Hematopoietic multipotent progenitor cell treated with erythropoietin and hydrocortisone succinate and interleukin-3 and kit ligand, for 15 days (in vitro differentiated cells): ENCODE measurements around the gene MDM1.

ENCODE experiments used
- DNase-seq: peaks from one replicate; pipeline ENCODE4 v3.0.0-alpha.2; 2015; ENCODE audit warnings: low spot score

The MDM1 gene

GRCh38 chr12:68331869-68332727 is at the start of gene MDM1:
Gene MDM1, minus strand, starts transcription at chr12:68332362. Its CDS starts 117 bp downstream, at chr12:68332245.
- peak; percentile 98 for DNase-seq

DNA sequence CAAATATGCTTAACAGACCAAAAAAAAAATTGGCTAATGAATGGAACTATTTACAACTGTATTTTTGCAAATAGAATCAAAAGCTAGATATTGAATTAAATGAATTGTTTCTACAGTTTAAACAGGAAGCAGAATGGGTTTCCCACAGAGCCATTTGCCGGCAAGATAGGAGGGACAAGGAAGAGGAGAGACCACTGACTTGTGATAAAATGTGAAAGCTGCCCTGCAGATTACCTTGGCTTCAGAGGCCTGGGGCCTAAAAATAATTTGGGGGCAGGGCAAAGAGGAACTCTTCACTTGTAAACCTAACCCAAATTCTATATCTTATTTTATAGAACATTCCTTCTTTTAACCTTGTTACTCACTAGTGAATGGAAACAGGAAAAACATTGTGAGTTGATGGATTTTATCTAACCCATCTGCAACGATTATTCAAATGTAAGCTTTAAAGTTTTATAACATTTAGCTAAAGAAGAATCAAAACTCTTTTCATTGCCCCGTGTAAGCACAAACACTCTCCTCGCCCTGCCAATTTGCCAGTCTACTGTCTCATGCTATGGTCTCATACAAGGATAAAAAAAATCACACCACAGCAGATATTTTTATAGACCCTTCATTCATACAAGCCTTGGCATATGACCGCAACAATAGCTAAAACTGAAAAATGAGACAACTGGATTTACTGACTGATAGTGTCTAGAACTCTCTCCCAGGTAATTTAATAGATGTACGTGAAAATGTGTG is 49.5 kb upstream of the MDM1 start:
- no peak for DNase-seq

DNA sequence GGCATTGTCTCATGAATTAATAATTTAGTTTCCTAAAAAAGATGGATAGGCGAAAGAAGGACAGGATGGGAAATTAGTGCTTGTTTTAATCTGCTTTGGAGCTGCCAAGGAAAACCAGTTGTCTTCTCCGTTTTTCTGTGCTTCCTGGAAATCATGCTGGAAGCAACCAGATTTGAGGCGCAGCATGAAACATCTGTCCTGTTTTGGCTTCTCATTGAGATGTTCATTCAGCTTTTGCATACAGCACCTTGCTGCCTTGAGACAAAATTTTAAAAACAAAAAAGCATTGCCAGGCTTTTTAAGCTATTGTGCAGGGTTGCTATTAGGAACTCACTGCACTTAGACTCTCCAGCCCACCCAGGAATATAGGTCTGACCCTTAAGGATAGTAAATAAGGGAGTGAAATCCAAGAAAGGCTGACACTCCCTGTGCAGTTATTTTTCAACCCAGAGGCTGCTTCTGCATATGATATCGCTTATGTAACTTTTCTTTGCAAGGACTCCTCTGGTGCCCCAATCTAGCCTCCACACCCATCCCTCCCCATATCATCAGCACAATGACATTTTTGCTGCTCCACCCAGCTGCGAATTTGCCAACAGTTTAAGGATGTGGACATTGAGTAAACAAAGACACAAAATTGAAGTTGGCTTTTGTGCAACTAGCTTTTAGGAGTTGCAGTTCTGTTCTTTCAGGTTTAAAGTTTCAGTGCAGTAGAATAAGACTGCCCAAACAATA is 46.9 kb upstream of the MDM1 start:
- peak; percentile 73 for DNase-seq

DNA sequence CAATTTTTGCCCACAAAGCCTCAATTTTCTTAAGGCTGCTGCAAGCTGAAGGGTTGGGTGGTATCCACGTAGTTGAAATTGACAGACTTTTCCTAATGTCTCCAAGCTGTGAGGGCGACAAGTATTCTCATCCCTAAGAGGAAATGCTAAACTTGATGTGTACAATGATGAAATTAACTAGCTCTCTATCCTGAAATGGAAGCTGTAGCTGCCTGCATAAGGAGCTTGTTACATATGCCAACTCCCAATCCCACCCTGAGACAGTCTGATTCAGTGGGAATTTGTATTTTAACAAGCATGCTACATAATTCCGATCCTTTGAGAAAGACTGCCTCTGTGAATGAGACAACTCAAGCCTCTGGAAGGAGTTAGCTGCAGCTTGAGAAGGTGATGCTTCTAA is 45.7 kb upstream of the MDM1 start:
- no peak for DNase-seq

GRCh38 chr12:68376901-68377300 is 44.7 kb upstream of the MDM1 start:
- no peak for DNase-seq

- DNase-seq: no peak
These were observed 43.9 kb upstream of the MDM1 start for GRCh38 chr12:68375756-68376695.

GRCh38 chr12:68374307-68374982 is 42.3 kb upstream of the MDM1 start:
- DNase-seq: no peak

DNA sequence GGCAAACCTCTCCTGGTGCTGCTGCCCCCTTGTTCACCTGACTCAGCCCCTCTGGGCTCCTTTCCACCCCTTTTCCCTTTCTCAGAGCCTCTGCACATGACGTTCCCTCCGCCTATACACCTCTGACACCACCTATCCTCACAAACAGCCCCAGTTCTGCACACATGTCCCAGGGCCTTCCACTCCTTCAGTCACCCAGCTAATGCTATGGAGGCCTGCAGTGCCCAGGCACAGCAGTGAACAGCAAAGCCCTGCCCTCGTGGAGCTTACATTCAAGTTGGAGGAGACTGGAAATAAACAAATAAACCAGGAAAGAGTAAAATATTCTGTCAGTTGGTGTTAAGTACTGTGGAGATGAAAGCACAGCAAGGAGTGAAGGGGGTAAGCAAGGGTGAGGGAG is 38.5 kb upstream of the MDM1 start:
- DNase-seq: no peak

- DNase-seq: peak; percentile 52
These were observed 37.9 kb upstream of the MDM1 start for GRCh38 chr12:68370006-68370590.

DNA sequence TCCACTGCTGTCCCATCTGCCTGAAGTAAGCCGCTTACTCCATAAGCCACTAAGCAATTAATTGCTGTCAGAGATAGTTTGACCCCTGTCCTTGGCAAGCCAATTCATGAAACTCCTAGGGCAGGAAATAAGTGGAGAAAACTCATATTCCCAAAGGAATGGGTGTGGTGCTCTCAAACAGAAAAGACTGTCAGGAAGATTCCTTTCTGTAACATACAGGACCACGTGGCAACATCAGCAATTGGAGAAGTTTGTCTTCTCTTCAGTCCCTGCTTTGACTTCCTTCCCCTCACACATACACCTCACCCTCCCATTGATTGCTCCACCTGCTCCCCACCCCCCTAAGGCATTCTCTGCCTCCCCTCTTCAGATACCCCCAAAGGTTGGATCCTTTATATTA is 36.2 kb upstream of the MDM1 start:
- DNase-seq: no peak

GRCh38 chr12:68367903-68368302 is 35.7 kb upstream of the MDM1 start:
- no peak for DNase-seq

- no peak for DNase-seq
These were observed 35.0 kb upstream of the MDM1 start for GRCh38 chr12:68367116-68367515.

DNA sequence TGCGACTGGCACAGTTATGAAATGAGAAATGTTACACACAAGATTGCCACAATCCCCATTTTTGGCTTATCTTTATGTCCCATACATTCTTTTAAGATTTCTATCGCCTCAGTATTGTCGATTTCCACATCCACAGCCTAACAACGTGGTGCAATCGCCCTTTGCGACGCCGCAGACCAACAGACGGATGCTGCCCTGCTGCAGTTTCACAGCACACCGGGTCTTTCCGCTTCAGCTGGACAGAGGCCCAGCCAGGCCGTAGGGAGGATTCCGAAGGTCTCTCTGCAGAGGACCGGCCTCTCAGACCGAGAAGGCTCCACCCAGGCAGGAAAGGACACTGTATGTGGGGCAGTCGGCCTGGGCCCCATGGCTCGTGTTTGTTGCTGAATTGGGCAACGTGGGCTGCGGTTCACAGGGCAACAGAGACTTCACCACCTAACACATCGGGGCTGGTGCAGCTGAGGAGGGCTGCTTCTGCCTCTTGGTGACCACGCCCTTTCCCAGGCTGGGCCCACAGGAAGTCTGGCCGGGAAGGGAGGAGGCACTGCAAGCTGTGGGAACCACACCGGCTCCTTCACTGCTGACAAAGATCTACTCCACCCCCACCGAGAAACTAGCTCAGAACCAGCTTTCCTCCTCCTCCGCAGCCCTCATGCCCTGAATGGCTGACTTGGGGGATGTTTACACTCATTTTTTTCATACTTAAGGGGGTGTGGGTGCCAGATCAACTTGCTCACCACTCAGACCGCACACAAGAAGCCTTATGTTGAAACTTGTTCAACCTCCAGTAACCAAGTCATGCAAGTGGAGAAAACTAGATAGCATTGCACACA is 32.9 kb upstream of the MDM1 start:
- peak; percentile 56 for DNase-seq

DNA sequence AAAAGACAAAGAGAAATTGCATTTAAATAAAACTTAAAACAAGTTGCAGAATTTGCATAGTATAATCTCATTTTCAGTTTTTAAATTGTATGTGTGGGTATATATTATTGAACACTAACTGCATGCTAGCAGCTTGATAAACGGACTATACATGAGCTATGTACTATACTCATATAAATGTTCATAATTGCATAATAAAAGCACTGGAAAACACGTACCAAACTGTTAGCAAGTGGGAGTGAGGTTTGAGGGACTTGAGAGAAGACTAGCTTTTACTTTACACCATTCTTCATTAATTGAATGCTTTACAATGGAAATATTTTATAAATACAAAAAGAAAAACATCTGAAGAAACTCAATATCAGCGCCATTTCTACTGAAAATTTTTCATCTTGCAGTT is 32.2 kb upstream of the MDM1 start:
- DNase-seq: no peak

GRCh38 chr12:68361953-68362352 is 29.8 kb upstream of the MDM1 start:
- DNase-seq: no peak

GRCh38 chr12:68359674-68360073 is 27.5 kb upstream of the MDM1 start:
- no peak for DNase-seq

DNA sequence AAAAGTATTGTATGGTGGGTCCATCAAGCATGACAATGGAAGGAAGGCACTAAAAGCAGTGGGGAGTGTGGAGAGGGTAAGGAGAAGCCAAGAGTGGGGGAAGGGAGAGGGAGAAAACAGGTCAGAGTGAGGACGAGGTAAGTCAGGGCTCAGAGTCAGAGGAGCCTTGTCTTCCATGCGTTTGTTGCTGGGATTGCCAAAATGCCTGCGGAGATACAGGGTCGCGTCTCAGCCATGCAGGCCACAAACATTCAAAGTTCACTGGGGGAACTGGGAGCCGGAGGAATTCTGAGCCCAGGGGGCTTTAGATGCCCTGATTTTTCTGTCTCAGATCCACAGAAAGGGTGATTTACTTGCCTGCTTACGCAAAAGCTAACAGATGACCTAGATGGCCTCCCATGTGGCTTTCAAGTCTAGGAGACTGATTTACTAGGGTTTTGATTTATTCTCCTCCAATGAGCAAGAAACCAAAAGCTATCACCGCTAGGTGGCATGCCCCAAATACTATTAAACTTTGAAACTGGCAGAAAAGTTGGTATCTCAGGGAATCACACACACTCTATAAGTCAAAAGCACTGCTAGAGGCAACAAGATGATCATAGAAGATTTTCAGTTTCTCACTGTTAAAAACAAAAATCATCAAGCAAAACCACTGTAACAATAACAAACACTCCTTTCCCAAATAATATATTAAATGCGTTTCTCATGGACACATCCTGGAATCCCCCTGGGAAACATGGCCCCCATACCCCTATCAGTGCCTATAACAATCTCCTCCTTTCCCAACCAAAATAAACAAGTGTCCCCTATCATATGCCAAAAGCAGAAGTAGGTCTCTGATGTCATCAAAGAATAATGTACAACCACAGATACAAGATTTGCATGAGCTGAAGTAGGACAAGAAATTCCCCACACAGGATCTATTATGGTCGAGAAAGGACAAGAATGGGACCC is 26.6 kb upstream of the MDM1 start:
- DNase-seq: peak; percentile 64

GRCh38 chr12:68356986-68357385 is 24.8 kb upstream of the MDM1 start:
- no peak for DNase-seq
